Measurements from ENCODE around the gene TMC5. TPM values are rescaled to one million over a fixed set of nuclear protein-coding genes. Genes with fewer than 3 reads are reported as not detected.

TMC5 gene
- polyA plus RNA-seq, 3 donors: not detected

DNA sequence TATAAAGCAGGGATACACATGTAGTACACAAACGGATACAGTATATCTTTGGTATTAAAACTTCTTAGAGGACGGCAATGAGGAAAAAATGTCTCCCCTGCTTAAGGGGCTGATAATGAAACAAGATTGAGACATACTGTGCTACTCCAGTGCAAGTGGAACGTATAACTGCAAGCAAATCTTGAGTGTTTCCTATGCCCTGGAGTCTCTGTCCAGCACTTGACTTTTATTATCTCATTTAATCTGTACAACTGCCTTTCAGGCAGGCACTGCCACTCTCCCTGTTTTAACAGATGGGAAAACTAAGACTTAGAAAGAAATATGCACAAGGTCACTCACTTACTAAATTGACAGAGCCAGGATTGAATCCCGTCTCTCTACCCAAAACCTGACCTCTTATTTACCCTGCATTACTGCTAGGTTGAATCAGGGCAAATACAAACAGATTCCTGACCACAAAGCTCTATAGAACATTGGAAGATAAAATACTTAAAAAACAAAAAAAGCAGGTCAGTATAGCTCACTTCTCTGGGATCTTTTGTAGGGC, 28.7 kb downstream of the TMC5 start:
- WGBS (ENCODE audit: insufficient coverage): 83% methylated on average over 1 of the region's 4 CpGs
- Histone ChIP-seq H3K27me3 (ENCODE audit: control insufficient read depth in 2 of 2, insufficient read depth in 2 of 2, low read length in 2 of 2) (no peaks in the 10 kb centered on the region), H3K9me3 (replicated peaks in 1 of 2; ENCODE audit: control insufficient read depth in 1 of 2, insufficient read depth in 1 of 2, low read length in 2 of 2) (no peaks in the 10 kb centered on the region), H4K20me1 (ENCODE audit: insufficient read depth, low read length) (no peaks in the 10 kb centered on the region), H3K4me1 (ENCODE audit: control insufficient read depth in 1 of 2, insufficient read depth in 2 of 2, low read length in 2 of 2) (no peaks in the 10 kb centered on the region), H3K79me2 (ENCODE audit: insufficient read depth, low read length) (no peaks in the 10 kb centered on the region), H3K9ac (ENCODE audit: insufficient read depth, low read length, poor library complexity, severe bottlenecking) (no peak overlapping the region), H2AFZ (ENCODE audit: insufficient read depth, low read depth, low read length, poor library complexity, severe bottlenecking) (no peak overlapping the region), H3K27ac (ENCODE audit: low read depth in 1 of 2, low read length in 2 of 2) (no peak overlapping the region), H3K4me3 (replicated peaks in 1 of 3; ENCODE audit: low read depth in 2 of 3, low read length in 3 of 3) (no peak overlapping the region), H3K36me3 (replicated peaks in 1 of 2; ENCODE audit: control insufficient read depth in 1 of 2, insufficient read depth in 2 of 2, low read length in 2 of 2) (no peaks in the 10 kb centered on the region), H3K4me2 (replicated peaks; ENCODE audit: extremely low read depth, low read length, poor library complexity, severe bottlenecking) (no peak overlapping the region)
- peaks cover 0 to 13% (median 5%) of the 10 kb centered on the region in 7 donors for H3K9me3 Mint-ChIP-seq
- intact Hi-C loops (cut with micrococcal nuclease): no loop called here
- TF ChIP-seq, protein P1, sequence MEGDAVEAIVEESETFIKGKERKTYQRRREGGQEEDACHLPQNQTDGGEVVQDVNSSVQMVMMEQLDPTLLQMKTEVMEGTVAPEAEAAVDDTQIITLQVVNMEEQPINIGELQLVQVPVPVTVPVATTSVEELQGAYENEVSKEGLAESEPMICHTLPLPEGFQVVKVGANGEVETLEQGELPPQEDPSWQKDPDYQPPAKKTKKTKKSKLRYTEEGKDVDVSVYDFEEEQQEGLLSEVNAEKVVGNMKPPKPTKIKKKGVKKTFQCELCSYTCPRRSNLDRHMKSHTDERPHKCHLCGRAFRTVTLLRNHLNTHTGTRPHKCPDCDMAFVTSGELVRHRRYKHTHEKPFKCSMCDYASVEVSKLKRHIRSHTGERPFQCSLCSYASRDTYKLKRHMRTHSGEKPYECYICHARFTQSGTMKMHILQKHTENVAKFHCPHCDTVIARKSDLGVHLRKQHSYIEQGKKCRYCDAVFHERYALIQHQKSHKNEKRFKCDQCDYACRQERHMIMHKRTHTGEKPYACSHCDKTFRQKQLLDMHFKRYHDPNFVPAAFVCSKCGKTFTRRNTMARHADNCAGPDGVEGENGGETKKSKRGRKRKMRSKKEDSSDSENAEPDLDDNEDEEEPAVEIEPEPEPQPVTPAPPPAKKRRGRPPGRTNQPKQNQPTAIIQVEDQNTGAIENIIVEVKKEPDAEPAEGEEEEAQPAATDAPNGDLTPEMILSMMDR (IDR thresholded peaks at IDR 0.05): no peak
- H3K4me1 Mint-ChIP-seq: no peaks in the 10 kb centered on the region
- H3K27me3 Mint-ChIP-seq (ENCODE audit: low read depth in 3 of 3): peaks cover 5 to 9% (median 7%) of the 10 kb centered on the region in 3 donors
- H3K27ac Mint-ChIP-seq: no peak overlapping the region
- H3K36me3 Mint-ChIP-seq: no peaks in the 10 kb centered on the region
- DNase-seq: no peak
- H3K4me3 Mint-ChIP-seq: no peak overlapping the region

DNA sequence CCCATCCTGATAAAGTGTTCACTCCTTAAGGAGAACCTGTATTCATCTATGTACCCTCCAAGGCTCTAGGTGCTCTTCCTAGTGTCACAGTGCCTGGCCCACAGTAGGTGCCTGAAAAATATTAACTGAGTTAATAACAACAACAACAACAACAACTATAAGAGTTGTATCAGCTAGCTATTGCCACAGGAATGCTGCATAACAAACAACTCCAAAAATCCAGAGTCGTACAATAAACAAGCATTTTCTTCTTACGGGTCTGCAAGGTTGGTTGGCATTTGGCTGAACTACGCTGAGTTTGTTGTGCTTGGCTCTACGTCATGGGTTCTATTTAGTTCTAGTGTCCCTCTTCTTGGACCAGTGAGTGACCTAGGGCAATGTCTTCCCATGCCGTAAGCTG, 29.2 kb downstream of the TMC5 start:
- H3K4me1 Mint-ChIP-seq: no peaks in the 10 kb centered on the region
- Histone ChIP-seq H3K4me2 (replicated peaks; ENCODE audit: extremely low read depth, low read length, poor library complexity, severe bottlenecking) (no peak overlapping the region), H2AFZ (ENCODE audit: insufficient read depth, low read depth, low read length, poor library complexity, severe bottlenecking) (no peak overlapping the region), H4K20me1 (ENCODE audit: insufficient read depth, low read length) (no peaks in the 10 kb centered on the region), H3K9me3 (replicated peaks in 1 of 2; ENCODE audit: control insufficient read depth in 1 of 2, insufficient read depth in 1 of 2, low read length in 2 of 2) (no peaks in the 10 kb centered on the region), H3K27me3 (ENCODE audit: control insufficient read depth in 2 of 2, insufficient read depth in 2 of 2, low read length in 2 of 2) (no peaks in the 10 kb centered on the region), H3K27ac (ENCODE audit: low read depth in 1 of 2, low read length in 2 of 2) (no peak overlapping the region), H3K36me3 (replicated peaks in 1 of 2; ENCODE audit: control insufficient read depth in 1 of 2, insufficient read depth in 2 of 2, low read length in 2 of 2) (no peaks in the 10 kb centered on the region), H3K9ac (ENCODE audit: insufficient read depth, low read length, poor library complexity, severe bottlenecking) (no peak overlapping the region), H3K4me1 (ENCODE audit: control insufficient read depth in 1 of 2, insufficient read depth in 2 of 2, low read length in 2 of 2) (no peaks in the 10 kb centered on the region), H3K79me2 (ENCODE audit: insufficient read depth, low read length) (no peaks in the 10 kb centered on the region), H3K4me3 (replicated peaks in 1 of 3; ENCODE audit: low read depth in 2 of 3, low read length in 3 of 3) (no peak overlapping the region)
- peaks cover 0 to 10% (median 5%) of the 10 kb centered on the region in 7 donors for H3K9me3 Mint-ChIP-seq
- no peaks in the 10 kb centered on the region for H3K36me3 Mint-ChIP-seq
- no peak for DNase-seq
- H3K27me3 Mint-ChIP-seq (ENCODE audit: low read depth in 3 of 3): peaks cover 5 to 9% (median 7%) of the 10 kb centered on the region in 3 donors
- TF ChIP-seq, protein P1 (IDR thresholded peaks at IDR 0.05): no peak
- H3K27ac Mint-ChIP-seq: no peak overlapping the region
- intact Hi-C loops (cut with micrococcal nuclease): no loop called here
- 100% methylated on average over 4 of the region's 5 CpGs for WGBS (ENCODE audit: insufficient coverage)
- H3K4me3 Mint-ChIP-seq: no peak overlapping the region

Measured in CD14-positive monocyte (primary cell).